AG04450 (cell line): Measurements from ENCODE around the gene NPNT. TPM values are rescaled to one million over a fixed set of nuclear protein-coding genes. Genes with fewer than 3 reads are reported as not detected.

ENCODE experiments used
- CTCF ChIA-PET: fragments of 300-600, 350-600 bp; formaldehyde crosslinking; extraction: SDS; loops from one replicate; lab custom pipeline; 2022; ENCODE audit warnings: antibody characterized with exemption, inconsistent platforms; lab: Charles Lee
- POLR2A ChIA-PET: fragments of 350-600 bp; formaldehyde crosslinking; extraction: SDS; loops from one replicate; lab custom pipeline; 2021; ENCODE audit warnings: antibody characterized with exemption, inconsistent platforms; lab: Yijun Ruan, JAX
- DNase-seq: peaks from one replicate; pipeline ENCODE4 v3.0.0-alpha.2; 2011; ENCODE audit warnings: low read depth, low spot score
- H3K27ac ChIP-seq: one replicate; pipeline ENCODE4 v1.5.1; 2012; ENCODE audit warnings: low read depth, low read length, control low read depth
- H3K27me3 ChIP-seq: one replicate; pipeline ENCODE4 v1.6.0; 2012; ENCODE audit warnings: low read length; ENCODE audit not compliant: control insufficient read depth, insufficient read depth
- H3K4me3 ChIP-seq: 2 replicates; pipeline ENCODE4 v1.5.1; 2011; ENCODE audit warnings: mild to moderate bottlenecking, low read depth, low read length, control low read depth
- H3K9me3 ChIP-seq: 2 replicates; pipeline ENCODE4 v1.5.1; 2012; ENCODE audit warnings: low read length; ENCODE audit not compliant: control insufficient read depth, insufficient read depth
- CTCF ChIP-seq: IDR thresholded peaks from 2 replicates; pipeline ENCODE4 v1.5.1; 2011; ENCODE audit warnings: low read depth, low read length, control low read depth, inconsistent platforms
- polyA plus RNA-seq: library from polyadenylated mRNA; depleted of rRNA; stranded (reverse); fragments of >200 nt; gene quantifications from 2 replicates; pipeline ENCODE4 v1.2.3, GENCODE V29; 2011

NPNT gene
- polyA plus RNA-seq, 1 experiment, result not detected

GRCh38 chr4:105994841-105995501 is 99.7 kb downstream of the NPNT start:
- ChIA-PET POLR2A (no interaction called here), CTCF (no interaction called here)
- DNase-seq, result no peak
- no peak overlapping the region for H3K4me3 ChIP-seq
- no peak for TF ChIP-seq CTCF
- no peaks in the 10 kb centered on the region for H3K27me3 ChIP-seq
- no peaks in the 10 kb centered on the region for H3K9me3 ChIP-seq
- H3K27ac ChIP-seq, result no peak overlapping the region

- Histone ChIP-seq H3K27me3 (no peaks in the 10 kb centered on the region), H3K4me3 (no peak overlapping the region), H3K27ac (no peak overlapping the region), H3K9me3 (no peaks in the 10 kb centered on the region)
- no peak for TF ChIP-seq CTCF
- no peak for DNase-seq
- CTCF ChIA-PET, result no interaction called here
- POLR2A ChIA-PET, result no interaction called here
These were observed 101.6 kb downstream of the NPNT start for GRCh38 chr4:105996845-105997244.

- CTCF ChIA-PET, result no interaction called here
- TF ChIP-seq CTCF, result no peak
These were observed 103.1 kb downstream of the NPNT start for GRCh38 chr4:105998171-105999063.

GRCh38 chr4:106002994-106003393 is 107.7 kb downstream of the NPNT start:
- no peak overlapping the region for H3K27ac ChIP-seq
- ChIA-PET POLR2A (no interaction called here), CTCF (no interaction called here)
- no peaks in the 10 kb centered on the region for H3K27me3 ChIP-seq
- DNase-seq, result no peak
- no peak overlapping the region for H3K4me3 ChIP-seq
- no peak for TF ChIP-seq CTCF
- no peaks in the 10 kb centered on the region for H3K9me3 ChIP-seq

More at GRCh38 chr4:105998171-105999063, 103.1 kb downstream of the NPNT start:
- POLR2A ChIA-PET, result no interaction called here
- Histone ChIP-seq H3K9me3 (no peaks in the 10 kb centered on the region), H3K27ac (no peak overlapping the region), H3K27me3 (no peaks in the 10 kb centered on the region), H3K4me3 (no peak overlapping the region)
- DNase-seq, result no peak

GRCh38 chr4:106010761-106011160 is 115.5 kb downstream of the NPNT start:
- no peaks in the 10 kb centered on the region for H3K27me3 ChIP-seq
- CTCF ChIA-PET, result no interaction called here
- POLR2A ChIA-PET, result no interaction called here
- no peak for DNase-seq
- no peaks in the 10 kb centered on the region for H3K9me3 ChIP-seq
- TF ChIP-seq CTCF, result no peak
- no peak overlapping the region for H3K4me3 ChIP-seq
- no peak overlapping the region for H3K27ac ChIP-seq
